ENCODE data around the gene EIF2B5. TPM values are rescaled to one million over a fixed set of nuclear protein-coding genes. Genes with fewer than 3 reads are reported as not detected.
A peak's percentile ranks its signal among the peaks of the same experiment; 100 is the strongest.

Gene EIF2B5
- total RNA-seq = 32.6 TPM
- polyA plus RNA-seq (ENCODE audit: insufficient read depth in 1 of 8, insufficient read length in 8 of 8, low replicate concordance in 1 of 8) = 10 to 100 TPM; 35.6 to 41.0 (median 38.5) TPM
- long read RNA-seq, donor 1, partial matches to known transcripts = 0 of 4 reads
- long read RNA-seq, donor 1, other reads (novel, unspliced or antisense) = 0 of 4 reads
- long read RNA-seq, donor 2, partial matches to known transcripts = 0 of 1 reads
- long read RNA-seq, donor 2, other reads (novel, unspliced or antisense) = 0 of 1 reads
- long read RNA-seq, donor 3, transcript EIF2B5-201 (16 exons, 2,656 nt) = major isoform, 7 of 9 reads
- long read RNA-seq, donor 3, partial matches to known transcripts = 0 of 9 reads
- long read RNA-seq, donor 3, other reads (novel, unspliced or antisense) = 0 of 9 reads
- long read RNA-seq, donor 4, partial matches to known transcripts = 0 of 7 reads
- long read RNA-seq, donor 4, other reads (novel, unspliced or antisense) = 0 of 7 reads
- long read RNA-seq, donor 5, transcript EIF2B5-201 (16 exons, 2,656 nt) = major isoform, 16 of 24 reads
- long read RNA-seq, donor 5, partial matches to known transcripts = 8 of 24 reads
- long read RNA-seq, donor 5, other reads (novel, unspliced or antisense) = 0 of 24 reads
- long read RNA-seq, donor 6, transcript EIF2B5-201 (16 exons, 2,656 nt) = major isoform, 14 of 22 reads
- long read RNA-seq, donor 6, transcript EIF2B5-202 (2 exons, 585 nt) = minor isoform, 8 of 22 reads
- long read RNA-seq, donor 6, partial matches to known transcripts = 0 of 22 reads
- long read RNA-seq, donor 6, other reads (novel, unspliced or antisense) = 0 of 22 reads
- long read RNA-seq, donor 7, transcript EIF2B5-201 (16 exons, 2,656 nt) = major isoform, 8 of 10 reads
- long read RNA-seq, donor 7, partial matches to known transcripts = 0 of 10 reads
- long read RNA-seq, donor 7, other reads (novel, unspliced or antisense) = 0 of 10 reads
- long read RNA-seq, donor 8, partial matches to known transcripts = 0 of 4 reads
- long read RNA-seq, donor 8, other reads (novel, unspliced or antisense) = 0 of 4 reads
- long read RNA-seq, donor 9, partial matches to known transcripts = 7 of 11 reads
- long read RNA-seq, donor 9, other reads (novel, unspliced or antisense) = 0 of 11 reads
- long read RNA-seq, donor 10, transcript EIF2B5-201 (16 exons, 2,656 nt) = major isoform, 6 of 7 reads
- long read RNA-seq, donor 10, partial matches to known transcripts = 0 of 7 reads
- long read RNA-seq, donor 10, other reads (novel, unspliced or antisense) = 0 of 7 reads
- long read RNA-seq, donor 11, partial matches to known transcripts = 0 of 4 reads
- long read RNA-seq, donor 11, other reads (novel, unspliced or antisense) = 0 of 4 reads

- Histone ChIP-seq H3K4me1 (ENCODE audit: control insufficient read depth, insufficient read depth, low read length) (peaks cover 9% of the 10 kb centered on the region), H3K4me3 (ENCODE audit: low read length) (peak within 1 kb of the TSS; percentile 65), H3K36me3 (ENCODE audit: control insufficient read depth, insufficient read depth, low read length) (peaks cover 19% of the 10 kb centered on the region), H3K9me3 (replicated peaks; ENCODE audit: control insufficient read depth, low read depth, low read length) (no peaks in the 10 kb centered on the region), H3K27me3 (ENCODE audit: control insufficient read depth, insufficient read depth, low read length) (no peaks in the 10 kb centered on the region), H3K27ac (ENCODE audit: low read length) (peak within 1 kb of the TSS; percentile 91)
- under 1% methylated on average over 33 of the region's 56 CpGs for WGBS (ENCODE audit: insufficient coverage)
- DNase-seq = peak; percentile 99
Observed at GRCh38 chr3:184135149-184135910, at the start of gene EIF2B5. EIF2B5 (plus strand) TSS chr3:184135358; CDS start chr3:184135386, 28 bp downstream.

GRCh38 chr3:184085389-184085852 lies 49.7 kb upstream of the EIF2B5 start:
- no peak for DNase-seq
- WGBS (ENCODE audit: insufficient coverage) = 56% methylated on average over 2 of the region's 3 CpGs
- H3K27ac ChIP-seq (ENCODE audit: low read length) = no peak overlapping the region
- no peaks in the 10 kb centered on the region for H3K4me1 ChIP-seq (ENCODE audit: control insufficient read depth, insufficient read depth, low read length)
- no peak overlapping the region for H3K4me3 ChIP-seq (ENCODE audit: low read length)
- H3K27me3 ChIP-seq (ENCODE audit: control insufficient read depth, insufficient read depth, low read length) = no peaks in the 10 kb centered on the region
- no peaks in the 10 kb centered on the region for H3K36me3 ChIP-seq (ENCODE audit: control insufficient read depth, insufficient read depth, low read length)
- H3K9me3 ChIP-seq (replicated peaks; ENCODE audit: control insufficient read depth, low read depth, low read length) = no peaks in the 10 kb centered on the region

GRCh38 chr3:184092199-184092598 lies 43.0 kb upstream of the EIF2B5 start:
- peaks cover 10% of the 10 kb centered on the region for H3K9me3 ChIP-seq (replicated peaks; ENCODE audit: control insufficient read depth, low read depth, low read length)
- no peaks in the 10 kb centered on the region for H3K27me3 ChIP-seq (ENCODE audit: control insufficient read depth, insufficient read depth, low read length)
- H3K27ac ChIP-seq (ENCODE audit: low read length) = no peak overlapping the region
- no peaks in the 10 kb centered on the region for H3K4me1 ChIP-seq (ENCODE audit: control insufficient read depth, insufficient read depth, low read length)
- no peaks in the 10 kb centered on the region for H3K36me3 ChIP-seq (ENCODE audit: control insufficient read depth, insufficient read depth, low read length)
- DNase-seq = no peak
- no peak overlapping the region for H3K4me3 ChIP-seq (ENCODE audit: low read length)
- 100% methylated on average over 1 of the region's 3 CpGs for WGBS (ENCODE audit: insufficient coverage)

DNA sequence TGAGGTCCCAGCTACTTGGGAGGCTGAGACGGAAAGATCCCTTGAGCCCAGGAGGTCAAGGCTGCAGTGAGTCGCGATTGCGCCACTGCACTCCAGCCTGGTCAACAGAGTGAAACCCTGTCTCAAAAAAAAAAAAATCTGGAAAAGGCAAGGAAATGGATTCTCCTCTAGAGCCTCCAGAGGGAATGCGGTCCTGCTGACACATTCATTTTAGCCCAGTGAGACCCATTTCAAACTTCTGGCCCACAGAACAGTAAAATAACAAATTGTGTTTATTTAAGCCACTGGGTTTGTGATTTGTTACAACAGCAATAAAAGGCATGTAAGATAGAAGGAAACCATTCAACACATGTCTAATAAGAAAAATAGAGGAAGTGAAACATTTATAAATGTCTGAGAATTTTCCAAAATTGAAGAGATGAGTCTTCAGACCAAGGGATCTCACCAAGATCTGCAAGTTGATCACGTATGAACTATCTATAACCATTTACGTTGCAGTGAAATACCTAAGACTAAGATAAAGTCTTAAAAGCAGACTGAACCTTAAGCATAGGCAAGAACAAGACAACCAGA lies 38.3 kb upstream of the EIF2B5 start, which contains the start of gene HTR3E:
TSS of gene HTR3E (plus strand) at position 254 of the 573 bp plus-strand sequence. CDS start 466 bp downstream, outside the sequence.
- no peak for DNase-seq
- Histone ChIP-seq H3K36me3 (ENCODE audit: control insufficient read depth, insufficient read depth, low read length) (no peaks in the 10 kb centered on the region), H3K4me1 (ENCODE audit: control insufficient read depth, insufficient read depth, low read length) (peaks cover 2% of the 10 kb centered on the region), H3K9me3 (replicated peaks; ENCODE audit: control insufficient read depth, low read depth, low read length) (peaks cover 10% of the 10 kb centered on the region), H3K4me3 (ENCODE audit: low read length) (no peak within 1 kb of the TSS), H3K27me3 (ENCODE audit: control insufficient read depth, insufficient read depth, low read length) (no peaks in the 10 kb centered on the region), H3K27ac (ENCODE audit: low read length) (no peak within 1 kb of the TSS)
- 86% methylated on average over 3 of the region's 7 CpGs for WGBS (ENCODE audit: insufficient coverage)

DNA sequence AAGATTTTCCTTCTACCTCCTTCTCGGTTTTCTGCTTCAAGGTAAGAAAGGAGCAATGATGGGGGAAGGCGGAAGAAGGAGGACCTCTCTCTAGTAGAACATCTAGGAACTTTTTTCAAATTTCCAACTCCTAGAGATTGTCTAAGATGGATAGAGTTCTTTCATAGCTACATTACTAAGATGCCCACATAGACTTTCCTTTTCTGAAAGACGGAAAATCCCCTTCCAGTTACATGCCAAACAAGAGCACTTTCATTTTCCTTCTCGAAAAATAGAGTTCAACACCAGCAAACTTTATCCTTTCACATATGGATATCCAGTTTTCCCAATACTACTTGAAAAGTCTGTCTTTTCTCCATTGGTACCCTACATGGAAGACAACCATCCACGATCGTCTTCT lies 37.6 kb upstream of the EIF2B5 start:
- no peaks in the 10 kb centered on the region for H3K36me3 ChIP-seq (ENCODE audit: control insufficient read depth, insufficient read depth, low read length)
- H3K4me3 ChIP-seq (ENCODE audit: low read length) = no peak overlapping the region
- WGBS (ENCODE audit: insufficient coverage) = 94% methylated on average over 4 of the region's 6 CpGs
- H3K4me1 ChIP-seq (ENCODE audit: control insufficient read depth, insufficient read depth, low read length) = peaks cover 2% of the 10 kb centered on the region
- H3K9me3 ChIP-seq (replicated peaks; ENCODE audit: control insufficient read depth, low read depth, low read length) = peaks cover 4% of the 10 kb centered on the region
- no peak for DNase-seq
- H3K27ac ChIP-seq (ENCODE audit: low read length) = no peak overlapping the region
- H3K27me3 ChIP-seq (ENCODE audit: control insufficient read depth, insufficient read depth, low read length) = no peaks in the 10 kb centered on the region

- Histone ChIP-seq H3K27me3 (ENCODE audit: control insufficient read depth, insufficient read depth, low read length) (no peaks in the 10 kb centered on the region), H3K27ac (ENCODE audit: low read length) (no peak overlapping the region), H3K36me3 (ENCODE audit: control insufficient read depth, insufficient read depth, low read length) (no peaks in the 10 kb centered on the region), H3K4me3 (ENCODE audit: low read length) (no peak overlapping the region), H3K4me1 (ENCODE audit: control insufficient read depth, insufficient read depth, low read length) (peaks cover 2% of the 10 kb centered on the region), H3K9me3 (replicated peaks; ENCODE audit: control insufficient read depth, low read depth, low read length) (no peaks in the 10 kb centered on the region)
- WGBS (ENCODE audit: insufficient coverage) = 64% methylated on average over 14 of the region's 24 CpGs
- no peak for DNase-seq
Observed at GRCh38 chr3:184099806-184100686, 35.1 kb upstream of the EIF2B5 start.

GRCh38 chr3:184110316-184110725 lies 24.8 kb upstream of the EIF2B5 start:
- H3K4me1 ChIP-seq (ENCODE audit: control insufficient read depth, insufficient read depth, low read length) = no peaks in the 10 kb centered on the region
- H3K27ac ChIP-seq (ENCODE audit: low read length) = no peak overlapping the region
- peaks cover 2% of the 10 kb centered on the region for H3K27me3 ChIP-seq (ENCODE audit: control insufficient read depth, insufficient read depth, low read length)
- no peak overlapping the region for H3K4me3 ChIP-seq (ENCODE audit: low read length)
- DNase-seq = no peak
- H3K36me3 ChIP-seq (ENCODE audit: control insufficient read depth, insufficient read depth, low read length) = no peaks in the 10 kb centered on the region
- H3K9me3 ChIP-seq (replicated peaks; ENCODE audit: control insufficient read depth, low read depth, low read length) = no peaks in the 10 kb centered on the region
- 67% methylated on average over 3 of the region's 7 CpGs for WGBS (ENCODE audit: insufficient coverage)

DNA sequence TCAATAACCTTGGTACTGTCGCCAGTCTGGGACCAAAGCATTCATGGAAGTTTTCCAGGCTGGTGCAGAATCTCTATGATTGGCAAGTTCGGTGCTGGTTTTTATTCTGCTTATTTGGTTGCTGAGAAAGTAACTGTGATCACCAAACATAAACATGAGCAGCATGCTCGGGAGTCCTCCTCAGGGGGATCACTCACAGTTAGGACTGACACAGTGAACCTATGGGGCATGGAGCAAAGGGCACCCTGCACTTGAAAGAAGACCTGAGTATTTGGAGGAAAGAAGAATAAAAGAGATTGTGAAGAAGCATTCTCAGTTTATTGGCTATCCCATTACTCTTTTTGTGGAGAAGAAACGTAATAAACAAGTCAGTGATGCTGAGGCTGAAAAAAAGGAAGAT lies 19.1 kb upstream of the EIF2B5 start:
- 87% methylated on average over 3 of the region's 4 CpGs for WGBS (ENCODE audit: insufficient coverage)
- Histone ChIP-seq H3K27me3 (ENCODE audit: control insufficient read depth, insufficient read depth, low read length) (no peaks in the 10 kb centered on the region), H3K9me3 (replicated peaks; ENCODE audit: control insufficient read depth, low read depth, low read length) (no peaks in the 10 kb centered on the region), H3K27ac (ENCODE audit: low read length) (no peak overlapping the region), H3K36me3 (ENCODE audit: control insufficient read depth, insufficient read depth, low read length) (no peaks in the 10 kb centered on the region), H3K4me1 (ENCODE audit: control insufficient read depth, insufficient read depth, low read length) (no peaks in the 10 kb centered on the region), H3K4me3 (ENCODE audit: low read length) (no peak overlapping the region)
- no peak for DNase-seq

Data from muscle of leg (tissue), 16 donors.